GM06990 (cell line): Measurements from ENCODE around the gene AXDND1.

Source experiments
- DNase-seq: peaks from one replicate; pipeline ENCODE4 v3.0.0-alpha.2; 2011; ENCODE audit not compliant: insufficient read length; ENCODE audit errors: extremely low read depth
- H3K27me3 ChIP-seq: replicated peaks from 2 replicates; pipeline ENCODE4 v1.6.0; 2011; ENCODE audit warnings: low read length; ENCODE audit not compliant: control insufficient read depth, insufficient read depth
- H3K36me3 ChIP-seq: 2 replicates; pipeline ENCODE4 v1.5.1; 2011; ENCODE audit warnings: low read length; ENCODE audit not compliant: control insufficient read depth, insufficient read depth
- H3K4me3 ChIP-seq: replicated peaks from 2 replicates; pipeline ENCODE4 v1.5.1; 2011; ENCODE audit warnings: low read depth, mild to moderate bottlenecking, control low read depth, low read length
- CTCF ChIP-seq: IDR thresholded peaks from 2 replicates; pipeline ENCODE4 v1.5.1; 2011; ENCODE audit warnings: low read length, control low read depth, mild to moderate bottlenecking, inconsistent platforms; ENCODE audit not compliant: insufficient read depth, poor library complexity, severe bottlenecking

The AXDND1 gene

GRCh38 chr1:179586107-179586823, 220.5 kb downstream of the AXDND1 start:
- DNase-seq, result no peak
- Histone ChIP-seq H3K36me3 (no peaks in the 10 kb centered on the region), H3K27me3 (no peaks in the 10 kb centered on the region), H3K4me3 (no peak overlapping the region)
- no peak for TF ChIP-seq CTCF

GRCh38 chr1:179587336-179587735, 221.6 kb downstream of the AXDND1 start:
- Histone ChIP-seq H3K27me3 (no peaks in the 10 kb centered on the region; the same call in 1 of the 2 replicates), H3K36me3 (no peaks in the 10 kb centered on the region), H3K4me3 (no peak overlapping the region)
- TF ChIP-seq CTCF, result no peak
- no peak for DNase-seq

- Histone ChIP-seq H3K27me3 (no peaks in the 10 kb centered on the region; the same call in 1 of the 2 replicates), H3K36me3 (no peaks in the 10 kb centered on the region), H3K4me3 (no peak overlapping the region)
- DNase-seq, result no peak
- TF ChIP-seq CTCF, result no peak
Measured at GRCh38 chr1:179588425-179589024, 222.8 kb downstream of the AXDND1 start.

- DNase-seq, result no peak
- TF ChIP-seq CTCF, result no peak
- no peaks in the 10 kb centered on the region for H3K36me3 ChIP-seq
- H3K4me3 ChIP-seq, result no peak overlapping the region
- no peaks in the 10 kb centered on the region; the same call in 1 of the 2 replicates for H3K27me3 ChIP-seq
Measured at GRCh38 chr1:179589509-179589908, 223.7 kb downstream of the AXDND1 start.

- Histone ChIP-seq H3K36me3 (no peaks in the 10 kb centered on the region), H3K27me3 (no peaks in the 10 kb centered on the region; the same call in 1 of the 2 replicates), H3K4me3 (no peak overlapping the region)
- DNase-seq, result no peak
- TF ChIP-seq CTCF, result no peak
Measured at GRCh38 chr1:179590671-179591070, 224.9 kb downstream of the AXDND1 start.
